GM12891 (cell line): ENCODE data around the gene OVCA2.

Source experiments
- DNase-seq: peaks from one replicate; pipeline ENCODE4 v3.0.0; 2011; ENCODE audit warnings: low spot score; ENCODE audit not compliant: insufficient read length
- FAIRE-seq: peaks from 2 replicates; lab custom pipeline; 2011; peaks lifted over from hg19 to GRCh38; lab: Jason Lieb, UNC
- PAX5 ChIP-seq: IDR thresholded peaks from 2 replicates; pipeline ENCODE4 v1.6.1; 2011; ENCODE audit warnings: low read length, moderate library complexity, mild to moderate bottlenecking; ENCODE audit not compliant: insufficient read depth, severe bottlenecking
- POLR2A ChIP-seq: IDR thresholded peaks from 2 replicates; pipeline ENCODE4 v1.6.1; 2011; ENCODE audit warnings: low read depth, low read length, control low read depth
- POLR2AphosphoS5 ChIP-seq: IDR thresholded peaks from 2 replicates; pipeline ENCODE4 v1.6.1; 2011; ENCODE audit warnings: low read depth, low read length, control low read depth
- POU2F2 ChIP-seq: IDR thresholded peaks from 2 replicates; pipeline ENCODE4 v1.6.1; 2011; ENCODE audit warnings: low read depth, mild to moderate bottlenecking, control low read depth, low read length, moderate library complexity
- SPI1 ChIP-seq: IDR thresholded peaks from 2 replicates; pipeline ENCODE4 v1.6.1; 2011; ENCODE audit warnings: low read depth, low read length, control low read depth
- TAF1 ChIP-seq: IDR thresholded peaks from 2 replicates; pipeline ENCODE4 v1.6.1; 2011; ENCODE audit warnings: low read depth, low read length, control low read depth

The OVCA2 gene

GRCh38 chr17:2013994-2014317, 27.9 kb upstream of the OVCA2 start:
- TF ChIP-seq SPI1: no peak
- TF ChIP-seq TAF1: no peak
- no peak for TF ChIP-seq PAX5
- TF ChIP-seq POU2F2: no peak
- no peak for TF ChIP-seq POLR2AphosphoS5
- TF ChIP-seq POLR2A: no peak
- no peak for FAIRE-seq
- no peak for DNase-seq

GRCh38 chr17:2015314-2015713, 26.5 kb upstream of the OVCA2 start:
- no peak for FAIRE-seq
- no peak for DNase-seq
- TF ChIP-seq POLR2AphosphoS5 (no peak), PAX5 (no peak), POU2F2 (no peak), POLR2A (no peak)

GRCh38 chr17:2016494-2016893, 25.3 kb upstream of the OVCA2 start:
- DNase-seq: no peak
- no peak for TF ChIP-seq PAX5
- TF ChIP-seq TAF1: no peak
- TF ChIP-seq POLR2AphosphoS5: no peak
- no peak for TF ChIP-seq POLR2A
- no peak for TF ChIP-seq SPI1
- TF ChIP-seq POU2F2: no peak
- FAIRE-seq: no peak

- DNase-seq (no peak), FAIRE-seq (no peak)
- TF ChIP-seq PAX5 (peak; percentile 81), SPI1 (no peak)
Observed at GRCh38 chr17:2017274-2017941, 24.4 kb upstream of the OVCA2 start.

- DNase-seq: no peak
- no peak for FAIRE-seq
- TF ChIP-seq POLR2AphosphoS5 (no peak), SPI1 (no peak), POLR2A (no peak), TAF1 (no peak), PAX5 (no peak), POU2F2 (no peak)
Observed at GRCh38 chr17:2018716-2019510, 22.9 kb upstream of the OVCA2 start.

GRCh38 chr17:2019723-2020122, 22.1 kb upstream of the OVCA2 start:
- DNase-seq: no peak
- TF ChIP-seq SPI1 (no peak), POU2F2 (no peak), POLR2AphosphoS5 (no peak), POLR2A (no peak), PAX5 (no peak), TAF1 (no peak)
- no peak for FAIRE-seq

GRCh38 chr17:2020721-2021120, 21.1 kb upstream of the OVCA2 start:
- TF ChIP-seq POU2F2: no peak
- no peak for TF ChIP-seq PAX5
- TF ChIP-seq POLR2AphosphoS5: no peak
- TF ChIP-seq SPI1: no peak
- DNase-seq (no peak), FAIRE-seq (no peak)

- FAIRE-seq: no peak
- TF ChIP-seq POLR2A: no peak
- no peak for TF ChIP-seq PAX5
- TF ChIP-seq SPI1: no peak
- no peak for TF ChIP-seq POLR2AphosphoS5
- no peak for TF ChIP-seq POU2F2
- DNase-seq: no peak
Observed at GRCh38 chr17:2022647-2023240, 19.1 kb upstream of the OVCA2 start.

GRCh38 chr17:2023256-2023655, 18.6 kb upstream of the OVCA2 start:
- DNase-seq (no peak), FAIRE-seq (no peak)
- no peak for TF ChIP-seq SPI1
- TF ChIP-seq TAF1: no peak
- no peak for TF ChIP-seq PAX5
- no peak for TF ChIP-seq POU2F2
- no peak for TF ChIP-seq POLR2AphosphoS5
